HUDEP-2 (cell line): ENCODE results near the gene C1S.
"Not testable (repeated sequence)": the region's sequence is repeated elsewhere in the genome, so short reads cannot be mapped to it uniquely, and the experiment has no call there.

Experiments used
- DNase-seq, 76 experiments: peaks; one replicate each; lab custom pipeline; 2025; ENCODE audit not compliant: unreplicated experiment in 76 of 76; lab: John Stamatoyannopoulos, UW

Gene C1S

DNA sequence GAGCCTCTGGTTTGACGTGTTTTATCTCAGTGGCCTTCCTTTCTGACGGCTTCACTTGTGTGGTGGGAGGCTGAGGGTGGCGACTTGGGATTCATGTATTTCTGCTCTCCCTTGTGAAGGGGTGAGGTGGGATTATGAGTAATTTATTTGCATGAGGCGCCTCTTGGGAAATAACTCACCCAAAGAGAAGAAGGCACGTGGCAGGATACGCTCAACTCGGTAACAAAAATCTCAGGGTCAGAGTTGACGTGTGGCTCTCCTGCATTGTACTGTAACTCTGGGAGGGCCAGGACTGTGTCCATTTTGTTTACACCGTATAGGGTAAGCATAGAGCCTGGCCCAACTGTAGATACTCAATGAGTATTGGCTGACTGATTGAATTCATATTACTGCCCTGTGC is 14.6 kb upstream of the C1S start:
- no peak for DNase-seq

DNA sequence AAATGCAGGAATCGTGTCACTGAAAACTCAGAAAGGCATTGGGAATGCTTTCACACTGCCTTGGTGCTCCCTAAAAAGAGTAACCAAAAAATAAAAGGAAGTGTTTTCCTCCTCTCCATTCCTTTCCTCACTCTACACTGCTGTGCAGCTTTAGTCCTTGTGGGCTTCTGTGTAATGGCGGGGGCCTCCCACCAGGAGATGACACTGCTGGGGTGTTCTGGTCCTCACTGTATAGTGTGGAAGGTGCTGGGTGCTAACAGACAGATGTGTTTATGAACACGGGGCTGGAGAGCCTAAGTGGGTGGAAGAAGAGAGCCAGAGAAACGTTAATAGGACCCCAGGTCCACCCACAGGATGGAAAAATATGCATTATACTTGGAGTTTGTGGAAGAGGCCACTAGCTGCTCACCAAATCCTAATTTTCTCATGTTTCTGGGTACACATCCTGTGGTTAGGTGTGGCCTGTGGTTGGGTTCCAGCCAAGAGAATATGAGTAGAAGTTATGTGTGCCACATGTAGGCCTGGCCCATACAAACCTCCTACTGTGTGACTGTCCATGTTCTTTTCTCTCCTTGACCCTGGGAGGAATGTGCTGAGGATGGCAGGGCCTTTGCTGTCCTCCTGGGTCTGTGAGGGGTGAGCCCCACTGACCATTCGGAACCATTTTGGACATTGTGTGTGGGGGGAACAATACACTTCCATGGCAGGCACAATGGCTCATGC is 14.0 kb upstream of the C1S start:
- DNase-seq = no peak

DNA sequence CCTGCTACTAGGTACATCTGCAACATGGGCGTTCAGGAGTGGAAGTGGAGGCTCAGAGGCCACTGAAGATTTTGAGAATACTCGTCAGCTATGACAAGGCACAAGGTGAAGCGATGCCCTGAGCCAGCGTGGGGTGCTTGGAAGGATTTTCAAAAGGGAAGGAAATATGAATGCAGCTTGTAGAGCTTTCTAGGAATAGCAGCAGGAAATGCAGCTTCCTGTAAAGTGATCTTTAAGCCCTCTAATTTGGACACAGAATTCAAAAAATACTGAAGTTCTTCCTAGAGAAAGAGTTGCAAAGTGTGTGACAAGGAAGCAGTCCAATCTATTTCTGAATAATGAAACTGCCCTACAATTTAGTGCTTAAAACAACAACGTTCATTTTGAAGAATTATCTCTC is 13.2 kb upstream of the C1S start:
- DNase-seq = no peak

DNA sequence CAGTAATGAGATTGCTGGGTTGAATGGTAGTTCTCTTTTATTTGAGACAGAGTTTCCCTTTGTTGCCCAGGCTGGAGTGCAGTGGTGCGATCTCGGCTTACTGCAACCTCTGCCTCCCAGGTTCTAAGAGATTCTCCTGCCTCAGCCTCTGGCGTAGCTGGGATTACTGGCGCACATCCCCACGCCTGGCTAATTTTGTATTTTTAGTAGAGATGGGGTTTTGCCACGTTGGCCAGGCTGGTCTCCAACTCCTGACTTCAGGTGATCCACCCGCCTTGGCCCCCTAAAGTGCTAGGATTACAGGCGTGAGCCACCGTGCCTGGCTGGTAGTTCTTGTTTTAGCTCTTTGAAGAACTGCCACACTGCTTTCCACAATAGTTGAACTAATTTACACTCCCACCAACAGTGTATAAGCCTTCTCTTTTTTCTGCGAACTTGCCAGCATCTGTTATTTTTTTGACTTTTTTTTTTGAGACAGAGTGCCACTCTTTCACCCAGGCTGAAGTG is 11.0 kb upstream of the C1S start:
- not testable (repeated sequence) for DNase-seq

DNA sequence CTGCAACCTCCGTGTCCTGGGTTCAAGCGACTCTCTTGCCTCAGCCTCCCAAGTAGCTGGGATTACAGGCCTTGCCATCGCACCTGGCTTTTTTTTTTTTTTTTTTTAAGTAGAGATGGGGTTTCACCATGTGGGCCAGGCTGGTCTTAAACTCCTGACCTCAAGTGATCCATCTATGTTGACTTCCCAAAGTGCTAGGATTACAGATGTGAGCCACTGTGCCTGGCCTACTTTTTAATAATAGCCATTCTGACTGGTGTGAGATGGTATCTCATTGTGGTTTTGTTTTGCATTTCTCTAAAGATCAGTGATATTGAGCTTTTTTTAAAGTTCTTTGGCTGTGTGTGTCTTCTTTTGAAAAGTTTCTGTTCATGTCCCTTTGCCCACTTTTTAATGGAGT is 10.5 kb upstream of the C1S start:
- not testable (repeated sequence) for DNase-seq

DNA sequence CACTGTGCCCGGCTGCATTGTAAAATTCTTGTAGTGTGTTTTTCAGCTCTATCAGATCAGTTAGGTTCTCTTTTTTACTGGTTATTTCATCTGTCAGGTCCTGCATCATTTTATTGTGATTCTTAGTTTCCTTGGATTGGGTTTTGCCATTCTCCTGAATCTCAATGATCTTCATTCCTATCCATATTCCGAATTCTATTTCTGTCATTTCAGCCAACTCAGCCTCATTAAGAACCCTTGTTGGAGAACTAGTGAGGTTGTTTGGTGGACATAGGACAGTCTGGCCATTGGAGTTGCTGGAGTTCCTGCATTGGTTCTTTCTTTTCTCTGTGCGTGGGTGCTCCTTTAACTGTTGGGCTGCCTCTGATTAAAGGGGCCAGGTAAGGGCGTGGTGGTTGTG is 5.6 kb upstream of the C1S start:
- DNase-seq = no peak

DNA sequence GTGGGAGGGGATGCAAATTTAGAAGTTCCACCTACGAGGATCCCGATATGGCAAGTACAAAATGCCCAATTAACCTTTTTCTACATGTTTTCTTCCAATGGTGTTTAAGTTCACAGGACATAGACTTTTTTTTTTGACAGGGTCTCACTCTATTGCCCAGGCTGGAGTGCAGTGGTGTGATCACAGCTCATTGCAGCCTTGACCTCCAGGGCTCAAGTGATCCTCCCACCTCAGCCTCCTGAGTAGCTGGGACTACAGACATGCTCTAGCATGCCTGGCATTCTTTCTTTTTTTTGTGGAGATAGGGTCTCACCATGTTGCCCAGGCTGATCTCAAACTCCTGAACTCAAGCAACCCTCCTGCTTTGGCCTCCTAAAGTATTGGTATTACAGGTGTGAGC is 4.8 kb upstream of the C1S start:
- DNase-seq = not testable (repeated sequence)

DNA sequence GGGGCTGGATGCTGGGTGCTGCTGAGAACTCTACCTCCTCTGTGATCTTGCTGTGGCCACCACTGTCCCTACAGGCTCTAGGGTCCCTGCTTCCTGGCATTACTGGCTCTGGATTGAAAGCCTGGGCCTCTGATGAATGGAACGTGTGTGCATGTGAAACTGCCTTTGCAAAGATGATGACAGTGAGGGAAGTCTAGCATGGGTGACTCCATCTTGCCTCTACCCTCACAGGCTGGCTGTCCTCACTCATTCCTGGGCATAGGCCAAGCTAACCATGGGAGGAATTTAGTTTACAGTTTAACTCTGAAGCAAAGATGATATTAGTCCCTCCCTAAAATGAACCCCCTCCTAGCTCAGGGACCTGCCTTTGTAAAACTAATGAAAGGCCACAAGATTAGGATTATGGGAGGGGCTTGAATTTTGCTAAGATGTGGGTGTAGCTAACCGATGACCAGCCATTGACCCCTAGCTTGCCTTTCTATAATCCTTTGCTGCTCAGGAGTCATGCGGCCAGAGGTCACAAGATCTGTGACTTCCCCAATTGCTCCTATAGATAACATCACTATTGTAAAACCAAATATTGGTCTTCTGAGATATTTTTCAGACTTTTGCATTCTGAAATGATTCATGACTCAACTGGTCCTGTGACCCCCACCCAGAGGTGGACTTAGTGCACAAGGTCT is 2.2 kb upstream of the C1S start:
- peak in 16 of 76 experiments; percentile 7 to 60 (median 15) for DNase-seq

DNA sequence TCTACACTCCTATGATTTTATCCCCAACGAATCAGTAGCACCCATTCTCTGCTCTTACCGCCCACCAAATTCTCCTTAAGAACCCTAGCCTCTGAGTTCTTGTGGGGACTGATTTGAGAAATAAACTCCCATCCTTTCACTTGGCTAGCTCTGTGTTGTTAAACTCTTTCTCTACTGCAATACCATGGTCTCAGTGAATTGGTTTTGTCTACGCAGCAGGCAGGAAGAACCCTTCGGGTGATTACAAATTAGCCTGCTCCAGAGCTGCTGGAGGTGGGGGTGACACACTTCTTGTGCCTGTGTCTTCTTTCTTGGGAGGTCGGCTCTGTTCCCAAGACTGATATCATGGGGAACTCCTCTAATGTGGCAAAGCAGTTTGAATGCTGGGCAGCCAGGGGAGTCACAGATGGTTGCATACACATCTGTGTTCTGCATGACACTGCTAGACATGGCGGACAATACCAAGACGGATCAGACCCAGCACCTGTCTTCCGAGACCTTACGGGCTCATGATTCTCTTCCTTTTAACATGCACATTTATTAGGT is 1.6 kb upstream of the C1S start:
- DNase-seq = no peak

DNA sequence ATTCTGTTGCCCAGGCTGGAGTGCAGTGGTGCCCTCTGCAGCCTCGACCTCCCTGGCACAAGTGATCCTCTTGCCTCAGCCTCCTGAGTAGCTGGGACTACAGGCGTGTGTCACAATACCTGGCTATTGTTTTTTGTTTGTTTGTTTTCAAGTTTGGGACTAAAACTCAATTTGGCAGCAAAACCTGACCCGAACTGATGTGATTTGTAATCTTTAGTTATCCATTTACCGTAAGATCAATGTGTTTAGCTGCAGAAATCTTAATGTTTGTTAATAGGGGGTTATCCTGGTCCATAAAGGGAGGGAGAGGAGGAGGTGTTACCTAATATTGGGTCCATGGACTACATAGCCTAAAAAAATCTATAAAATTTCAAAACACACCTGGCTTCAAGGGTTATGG is 738 bp upstream of the C1S start:
- DNase-seq = no peak

DNA sequence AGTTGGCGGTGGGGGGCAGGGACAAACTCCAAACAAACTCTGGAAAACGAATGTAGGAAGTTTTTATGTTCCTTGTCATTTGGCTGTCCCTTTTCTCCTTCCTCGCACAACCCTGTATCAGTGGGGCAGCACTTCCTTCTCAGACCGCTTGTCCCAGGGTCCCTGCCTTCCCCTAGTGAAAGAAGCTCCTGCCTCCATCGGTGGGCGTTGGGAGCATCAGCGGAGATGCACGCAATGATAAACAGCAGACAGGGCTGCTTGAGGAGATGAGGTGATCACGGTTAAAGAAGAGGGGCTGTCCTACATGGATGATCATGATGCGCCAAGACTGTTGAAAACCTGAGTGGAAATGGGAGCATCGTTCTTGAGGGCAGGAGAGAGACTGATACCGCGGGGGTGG is 620 bp downstream of the C1S start:
- DNase-seq = no peak

DNA sequence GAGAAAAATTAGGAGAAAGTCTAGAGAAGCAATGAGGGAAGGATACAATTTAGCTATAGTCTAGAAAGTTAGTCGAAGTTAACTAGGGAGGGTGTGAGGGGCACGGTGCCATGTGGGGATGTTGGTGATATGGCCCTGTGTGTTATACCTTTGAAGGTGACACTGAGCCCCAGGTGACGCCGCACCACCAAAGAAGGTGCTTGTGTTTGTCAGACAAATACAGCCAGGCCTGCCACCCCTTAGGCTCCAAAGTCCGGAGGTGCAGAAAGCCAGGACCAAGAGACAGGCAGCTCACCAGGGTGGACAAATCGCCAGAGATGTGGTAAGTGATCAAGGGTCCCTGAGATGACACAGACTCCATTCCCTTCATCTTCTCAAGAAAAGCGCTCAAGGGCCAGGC is 1.1 kb downstream of the C1S start:
- no peak for DNase-seq

DNA sequence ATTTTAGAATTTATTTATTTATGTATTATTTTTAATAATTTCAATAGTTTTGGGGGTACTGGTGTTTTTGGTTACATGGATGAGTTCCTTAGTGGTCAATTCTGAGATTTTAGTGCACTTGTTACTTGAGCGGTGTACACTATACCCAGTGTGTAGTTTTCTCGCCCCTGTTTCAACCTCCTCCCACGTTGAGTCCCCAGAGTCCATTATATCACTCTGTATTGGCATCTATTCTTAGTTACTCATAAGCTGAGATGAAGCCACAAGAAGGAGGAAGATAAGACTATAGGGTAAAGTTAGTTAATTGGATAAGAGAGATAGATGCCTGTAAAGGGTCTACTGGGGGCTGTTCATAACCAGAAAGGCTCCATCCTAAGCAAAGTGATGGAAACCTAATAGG is 4.0 kb downstream of the C1S start:
- no peak for DNase-seq

DNA sequence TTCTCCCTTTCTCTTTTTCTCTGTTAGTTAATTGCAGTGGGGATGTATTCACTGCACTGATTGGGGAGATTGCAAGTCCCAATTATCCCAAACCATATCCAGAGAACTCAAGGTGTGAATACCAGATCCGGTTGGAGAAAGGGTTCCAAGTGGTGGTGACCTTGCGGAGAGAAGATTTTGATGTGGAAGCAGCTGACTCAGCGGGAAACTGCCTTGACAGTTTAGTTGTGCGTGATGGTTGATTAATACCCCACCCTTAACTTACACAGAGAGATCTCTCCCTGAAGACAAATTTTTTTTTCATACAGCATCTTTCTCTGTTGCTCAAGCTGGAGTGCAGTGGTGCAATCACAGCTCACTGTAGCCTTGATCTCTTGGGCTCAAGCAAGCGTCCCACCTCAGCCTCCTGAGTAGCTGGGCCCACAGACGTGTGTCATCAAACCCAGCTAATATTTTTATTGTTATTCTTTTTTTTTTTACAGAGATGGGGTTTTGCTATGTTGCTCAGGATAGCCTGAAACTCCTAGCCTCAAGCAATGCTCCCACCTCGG is 4.6 kb downstream of the C1S start:
- no peak for DNase-seq

DNA sequence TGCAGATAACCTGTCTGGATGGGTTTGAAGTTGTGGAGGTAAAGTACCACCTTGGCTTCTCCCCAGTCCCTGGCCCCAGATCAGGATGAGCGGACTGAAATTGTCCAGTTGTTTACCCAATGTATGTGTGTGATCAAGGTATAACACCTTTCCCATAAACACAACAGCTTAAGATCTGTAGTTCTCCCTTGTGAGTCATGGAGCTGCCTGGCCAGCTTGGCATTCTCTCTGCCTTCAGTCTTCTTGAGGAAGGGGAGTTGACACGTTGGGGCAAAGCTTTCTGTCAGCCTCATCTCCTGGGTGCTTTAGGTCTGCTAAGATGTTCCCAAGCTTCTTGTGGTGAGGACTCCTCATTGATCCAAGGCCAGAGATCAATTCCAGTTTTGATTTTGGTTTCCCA is 6.1 kb downstream of the C1S start:
- no peak for DNase-seq

DNA sequence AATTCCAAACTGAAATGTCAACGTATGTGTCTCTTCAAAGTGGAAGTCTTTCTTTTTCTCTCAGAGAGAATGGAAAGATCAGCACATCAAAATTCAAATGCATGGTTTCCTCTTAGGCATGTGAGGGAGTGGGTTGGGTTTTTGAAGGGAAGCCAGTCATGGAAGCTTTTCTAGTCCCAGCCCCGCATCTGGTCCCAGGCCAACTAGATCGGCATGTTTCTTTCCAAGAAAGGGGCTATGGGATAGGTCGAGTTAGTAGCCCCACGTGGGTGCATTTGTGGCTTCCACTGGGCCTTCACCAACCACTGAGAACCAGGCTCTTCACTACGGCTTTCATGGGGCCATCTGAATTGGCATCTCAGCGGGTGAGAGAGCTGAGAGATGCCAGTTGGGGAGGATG is 6.6 kb downstream of the C1S start:
- DNase-seq = no peak

DNA sequence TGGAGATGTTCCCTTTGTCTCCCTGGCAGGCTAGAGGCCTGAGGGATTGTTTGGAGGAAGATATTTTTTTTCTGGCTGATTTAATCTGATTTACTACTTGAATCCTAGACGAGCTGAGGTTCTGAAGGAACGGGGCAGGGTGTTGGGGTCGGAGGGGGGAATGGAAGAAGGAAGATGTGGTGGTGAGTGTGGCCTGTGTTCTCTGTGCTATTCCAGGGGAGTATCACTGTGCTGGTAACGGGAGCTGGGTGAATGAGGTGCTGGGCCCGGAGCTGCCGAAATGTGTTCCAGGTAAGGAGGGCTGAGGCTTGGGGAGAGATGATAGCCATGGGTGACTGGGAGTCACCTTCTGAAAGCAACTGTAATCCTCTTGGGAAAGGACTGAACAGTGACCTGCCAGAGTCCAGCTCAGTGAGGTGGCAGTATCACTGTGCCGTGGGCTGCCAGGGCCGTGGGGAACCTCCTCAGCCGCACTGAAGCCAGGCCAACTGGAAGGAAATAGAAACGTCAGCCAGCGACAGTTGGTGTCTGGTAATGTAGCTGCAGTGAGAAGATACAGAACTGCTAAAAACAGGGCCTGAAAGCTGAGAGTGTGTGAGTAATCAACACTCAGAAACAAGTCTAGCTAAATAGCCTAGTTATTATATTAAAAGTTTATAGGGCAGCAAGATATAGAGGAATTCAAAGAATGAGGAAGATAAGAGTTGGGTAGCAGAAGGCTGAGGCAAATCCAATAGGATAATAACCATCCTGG is 7.9 kb downstream of the C1S start:
- peak in 27 of 76 experiments; percentile 5 to 72 (median 35) for DNase-seq

DNA sequence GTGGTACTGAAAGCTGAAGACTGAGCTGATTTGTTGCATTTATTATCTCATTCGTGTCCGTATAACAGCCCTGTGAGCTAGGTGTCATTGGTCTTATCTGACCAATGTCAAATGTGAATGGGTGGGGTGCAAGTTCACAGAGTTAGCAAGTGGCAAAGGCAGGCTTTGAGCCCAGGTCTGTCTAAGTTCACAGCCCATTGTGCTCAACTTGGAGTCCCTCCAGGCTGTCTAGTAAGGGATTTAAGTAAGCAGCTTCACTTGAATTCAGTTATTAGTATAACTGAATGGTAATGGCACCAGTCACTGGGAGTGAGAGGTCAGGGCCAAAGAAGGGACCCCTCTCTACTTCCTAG is 8.5 kb downstream of the C1S start:
- DNase-seq = peak in 69 of 76 experiments; percentile 5 to 83 (median 49)

DNA sequence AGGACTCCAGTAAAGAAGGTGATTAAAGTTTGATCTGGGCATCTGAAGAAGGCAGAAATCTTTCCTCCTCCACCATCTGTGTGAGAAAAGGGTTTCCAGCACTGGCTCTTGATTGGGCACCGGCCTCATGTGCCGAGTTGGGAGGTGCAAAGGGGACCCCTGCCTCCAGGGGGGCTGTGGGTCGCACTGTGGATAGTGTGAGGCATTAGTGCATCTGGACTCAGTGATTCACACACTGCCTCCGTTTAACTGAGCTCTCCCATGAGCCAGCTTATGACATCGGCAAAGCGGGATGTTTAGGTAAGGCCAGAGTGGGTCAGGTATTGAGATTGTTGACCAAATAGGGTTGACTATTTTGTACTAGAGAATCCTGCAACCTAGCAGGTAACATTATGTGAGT is 8.9 kb downstream of the C1S start:
- no peak for DNase-seq

DNA sequence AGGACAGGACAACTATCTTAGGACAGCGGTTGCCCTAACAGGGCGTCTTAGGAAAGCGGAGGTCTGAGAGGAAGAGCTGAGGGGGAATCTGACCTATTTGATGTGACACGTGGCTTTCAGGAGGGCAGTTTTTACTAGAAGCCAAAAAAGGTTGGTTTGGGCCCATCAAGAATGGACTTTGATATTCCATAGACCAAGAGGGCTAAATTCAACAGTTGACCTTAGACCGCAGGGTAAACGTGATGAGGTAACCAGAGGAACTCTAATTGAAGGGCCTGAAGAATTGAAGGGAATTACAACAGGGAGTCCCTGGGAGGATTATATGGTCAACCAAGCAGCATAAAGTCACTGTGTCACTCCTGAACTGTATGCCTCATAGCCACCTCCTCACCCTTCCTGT is 11.5 kb downstream of the C1S start:
- no peak for DNase-seq

DNA sequence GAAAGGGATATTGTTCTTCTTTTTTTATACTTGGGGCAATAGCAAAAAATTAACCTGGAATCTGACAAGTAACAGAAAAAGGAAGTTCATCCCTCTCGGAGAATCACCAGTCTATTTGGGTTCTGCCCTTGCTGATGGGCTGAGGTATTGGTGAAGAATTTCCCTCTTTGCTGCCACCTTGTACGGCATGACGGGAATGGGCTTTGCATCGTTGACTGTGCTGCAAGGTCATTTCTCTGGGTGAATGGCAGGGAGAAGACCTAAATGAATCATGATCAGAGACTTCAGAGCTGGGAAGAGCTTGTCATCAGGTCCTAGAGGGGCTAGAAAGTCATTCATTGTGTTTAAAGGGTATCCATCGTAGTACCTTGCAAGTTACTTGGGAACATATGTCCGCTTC is 12.0 kb downstream of the C1S start:
- no peak for DNase-seq
